GM18526 (cell line): Measurements from ENCODE around the gene CCT4.

Source experiments
- POLR2A ChIP-seq: IDR thresholded peaks from 3 replicates; pipeline ENCODE4 v1.6.1; 2011; ENCODE audit not compliant: insufficient read length; ENCODE audit errors: extremely low read depth

Gene CCT4

GRCh38 chr2:61888267-61889055, at the start of gene CCT4:
CCT4 (minus strand) TSS chr2:61888656; CDS start chr2:61888507, 149 bp downstream.
- peak; percentile 95 for TF ChIP-seq POLR2A

GRCh38 chr2:61937886-61938285, 49.4 kb upstream of the CCT4 start:
- no peak for TF ChIP-seq POLR2A

GRCh38 chr2:61937098-61937497, 48.6 kb upstream of the CCT4 start:
- TF ChIP-seq POLR2A: no peak

GRCh38 chr2:61928826-61929461, 40.5 kb upstream of the CCT4 start:
- no peak for TF ChIP-seq POLR2A

- TF ChIP-seq POLR2A: no peak
These were observed 38.3 kb upstream of the CCT4 start for GRCh38 chr2:61926531-61927477.

DNA sequence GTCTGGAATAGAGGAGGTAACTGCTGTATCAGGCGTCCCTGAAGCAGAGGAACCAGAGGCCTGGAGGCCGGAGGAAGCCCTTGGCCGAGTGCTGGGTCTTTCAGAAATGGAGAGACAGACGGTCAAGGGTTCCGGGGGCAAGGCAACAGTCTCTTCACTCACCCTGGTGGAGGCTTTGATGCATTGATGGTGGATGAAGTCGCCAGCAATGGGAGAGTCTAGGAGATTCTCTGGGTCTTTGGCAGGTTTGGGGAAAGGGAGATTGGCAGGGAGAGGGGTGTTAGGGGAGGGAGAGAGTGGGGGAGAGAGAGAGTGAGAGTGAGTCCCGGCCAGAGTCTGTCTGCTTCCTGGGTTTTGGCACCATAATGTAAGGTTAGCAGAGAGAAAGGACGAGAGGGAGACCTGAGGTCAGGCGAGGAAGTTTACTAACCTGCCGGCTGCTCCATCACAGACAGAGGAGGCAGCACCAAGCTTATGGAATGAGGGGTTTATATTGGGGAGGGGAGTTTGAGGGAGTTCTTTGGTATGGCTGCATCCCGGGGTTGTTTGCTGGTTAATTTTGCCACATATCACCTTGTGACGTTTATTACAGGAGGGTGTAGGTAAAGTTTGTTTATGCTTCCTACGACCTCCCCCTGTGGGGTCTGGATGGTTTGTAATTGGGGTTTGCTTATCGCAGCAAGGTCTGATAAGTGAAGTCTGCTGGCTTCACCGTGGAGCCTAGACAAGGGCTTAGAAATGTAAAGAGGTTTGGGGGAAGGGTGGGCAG, 36.6 kb upstream of the CCT4 start:
- TF ChIP-seq POLR2A: no peak

DNA sequence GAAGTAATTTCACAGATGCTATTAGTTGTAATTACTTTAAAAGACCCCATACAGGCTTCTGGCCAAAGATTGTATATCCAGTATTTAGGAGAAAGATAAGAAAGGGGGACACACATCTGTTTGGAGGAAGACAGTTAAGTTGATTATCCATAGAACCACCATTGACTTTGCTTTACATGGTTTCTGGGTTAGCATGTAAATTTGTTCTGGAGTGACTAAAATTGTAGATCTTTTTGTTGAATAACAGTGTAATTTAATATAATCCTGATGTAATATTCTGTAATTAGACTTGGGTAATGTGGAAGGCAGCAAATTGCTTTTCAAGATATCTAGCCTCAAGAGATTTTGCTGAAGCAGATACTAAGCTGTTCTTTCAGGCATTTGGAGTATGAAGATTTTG, 34.3 kb upstream of the CCT4 start:
- no peak for TF ChIP-seq POLR2A

DNA sequence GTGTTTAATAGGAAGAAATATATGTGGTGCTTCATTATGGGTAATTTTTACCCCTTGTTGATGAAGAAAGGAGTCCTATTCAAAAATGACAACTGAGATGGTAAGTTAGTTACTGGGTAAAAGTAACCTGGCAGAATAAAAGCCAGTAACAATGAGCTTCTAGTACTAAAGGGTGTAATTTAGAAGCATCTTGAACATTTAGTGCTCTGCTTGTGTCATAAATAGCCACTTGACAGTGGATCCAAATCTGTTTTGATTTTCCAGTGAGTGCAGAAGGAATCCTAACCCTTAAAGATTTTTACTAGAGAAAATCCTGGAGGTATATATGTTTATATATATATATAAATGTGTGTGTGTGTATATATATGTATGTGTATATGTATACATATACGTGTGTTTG, 32.1 kb upstream of the CCT4 start:
- TF ChIP-seq POLR2A: no peak

- no peak for TF ChIP-seq POLR2A
These were observed 23.1 kb upstream of the CCT4 start for GRCh38 chr2:61911510-61911909.

- no peak for TF ChIP-seq POLR2A
These were observed 22.1 kb upstream of the CCT4 start for GRCh38 chr2:61910603-61911002.

GRCh38 chr2:61909116-61909515, 20.7 kb upstream of the CCT4 start:
- TF ChIP-seq POLR2A: no peak

GRCh38 chr2:61906186-61906470, 17.7 kb upstream of the CCT4 start:
- no peak for TF ChIP-seq POLR2A

GRCh38 chr2:61905372-61906185, 17.1 kb upstream of the CCT4 start, which contains the start of gene COMMD1:
COMMD1 (plus strand) TSS chr2:61905674; CDS start chr2:61905679, 5 bp downstream.
- TF ChIP-seq POLR2A: peak; percentile 92

DNA sequence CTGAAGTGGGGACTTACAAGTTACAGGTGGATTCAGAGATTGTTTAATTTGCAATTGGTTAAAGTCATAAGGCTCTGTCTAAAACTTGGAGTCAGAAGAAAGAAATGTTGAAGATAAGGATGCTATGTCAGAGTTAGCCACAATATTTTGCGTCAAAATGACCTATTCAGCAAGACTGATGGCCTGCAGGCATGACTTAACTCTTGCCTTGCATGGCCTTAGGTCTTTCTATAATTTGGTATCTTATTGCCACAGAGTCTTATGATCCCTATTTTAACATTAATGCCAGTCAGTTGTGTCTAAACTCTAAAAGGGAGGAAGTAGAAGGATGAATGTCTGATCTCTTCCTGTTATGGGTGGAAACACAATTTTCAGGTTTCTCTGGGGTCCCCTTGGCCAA, 11.8 kb upstream of the CCT4 start:
- TF ChIP-seq POLR2A: no peak

- no peak for TF ChIP-seq POLR2A
These were observed 10.4 kb upstream of the CCT4 start for GRCh38 chr2:61898810-61899209.
